ENCODE data around the gene SARNP. TPM values are rescaled to one million over a fixed set of nuclear protein-coding genes. Genes with fewer than 3 reads are reported as not detected.

SARNP gene
- total RNA-seq, 1 donor = 53.6 TPM

- TF ChIP-seq CTCF (IDR thresholded peaks at IDR 0.05; ENCODE audit: extremely low read depth, low read depth, low read length) = no peak
- Histone ChIP-seq H3K79me2 (ENCODE audit: insufficient read depth, low read length) (peaks cover 66% of the 10 kb centered on the region), H2AFZ (ENCODE audit: low read length) (no peak overlapping the region), H3K4me3 (ENCODE audit: insufficient read depth, low read length) (peak overlapping the region; percentile 97), H3K27ac (ENCODE audit: low read depth, low read length) (peak overlapping the region; percentile 96), H3K36me3 (ENCODE audit: insufficient read depth, low read length) (peaks cover 42% of the 10 kb centered on the region), H3K4me2 (ENCODE audit: insufficient read depth, low read length) (peak overlapping the region; percentile 88), H4K20me1 (ENCODE audit: insufficient read depth, low read length) (peaks cover 44% of the 10 kb centered on the region), H3K27me3 (ENCODE audit: insufficient read depth, low read length) (no peaks in the 10 kb centered on the region), H3K4me1 (ENCODE audit: insufficient read depth, low read length) (peaks cover 55% of the 10 kb centered on the region), H3K9me3 (ENCODE audit: low read depth, low read length) (no peaks in the 10 kb centered on the region)
- DNase-seq (ENCODE audit: insufficient read length, low spot score, missing footprints) = no peak
These were observed 89.2 kb downstream of the SARNP start for GRCh38 chr12:55728186-55728938.

- Histone ChIP-seq H3K27ac (ENCODE audit: low read depth, low read length) (peak overlapping the region; percentile 96), H3K36me3 (ENCODE audit: insufficient read depth, low read length) (peaks cover 47% of the 10 kb centered on the region), H3K4me2 (ENCODE audit: insufficient read depth, low read length) (peak overlapping the region; percentile 88), H3K27me3 (ENCODE audit: insufficient read depth, low read length) (no peaks in the 10 kb centered on the region), H2AFZ (ENCODE audit: low read length) (no peak overlapping the region), H3K79me2 (ENCODE audit: insufficient read depth, low read length) (peaks cover 66% of the 10 kb centered on the region), H3K4me3 (ENCODE audit: insufficient read depth, low read length) (peak overlapping the region; percentile 97), H3K4me1 (ENCODE audit: insufficient read depth, low read length) (peaks cover 57% of the 10 kb centered on the region), H4K20me1 (ENCODE audit: insufficient read depth, low read length) (peaks cover 47% of the 10 kb centered on the region), H3K9me3 (ENCODE audit: low read depth, low read length) (no peaks in the 10 kb centered on the region)
- DNase-seq (ENCODE audit: insufficient read length, low spot score, missing footprints) = peak; percentile 94
- TF ChIP-seq CTCF (IDR thresholded peaks at IDR 0.05; ENCODE audit: extremely low read depth, low read depth, low read length) = no peak
These were observed 89.8 kb downstream of the SARNP start for GRCh38 chr12:55727643-55728185.

GRCh38 chr12:55726971-55727370 lies 90.6 kb downstream of the SARNP start:
- Histone ChIP-seq H3K4me3 (ENCODE audit: insufficient read depth, low read length) (peak overlapping the region; percentile 97), H3K27me3 (ENCODE audit: insufficient read depth, low read length) (no peaks in the 10 kb centered on the region), H3K27ac (ENCODE audit: low read depth, low read length) (peak overlapping the region; percentile 96), H3K79me2 (ENCODE audit: insufficient read depth, low read length) (peaks cover 62% of the 10 kb centered on the region), H2AFZ (ENCODE audit: low read length) (no peak overlapping the region), H4K20me1 (ENCODE audit: insufficient read depth, low read length) (peaks cover 44% of the 10 kb centered on the region), H3K9me3 (ENCODE audit: low read depth, low read length) (no peaks in the 10 kb centered on the region), H3K4me1 (ENCODE audit: insufficient read depth, low read length) (peaks cover 58% of the 10 kb centered on the region), H3K4me2 (ENCODE audit: insufficient read depth, low read length) (peak overlapping the region; percentile 88), H3K36me3 (ENCODE audit: insufficient read depth, low read length) (peaks cover 47% of the 10 kb centered on the region)
- no peak for TF ChIP-seq CTCF (IDR thresholded peaks at IDR 0.05; ENCODE audit: extremely low read depth, low read depth, low read length)
- no peak for DNase-seq (ENCODE audit: insufficient read length, low spot score, missing footprints)

GRCh38 chr12:55725556-55725955 lies 92.0 kb downstream of the SARNP start:
- H3K79me2 ChIP-seq (ENCODE audit: insufficient read depth, low read length) = peaks cover 53% of the 10 kb centered on the region
- no peak overlapping the region for H2AFZ ChIP-seq (ENCODE audit: low read length)
- H3K4me3 ChIP-seq (ENCODE audit: insufficient read depth, low read length) = peak overlapping the region; percentile 49
- H4K20me1 ChIP-seq (ENCODE audit: insufficient read depth, low read length) = peaks cover 52% of the 10 kb centered on the region
- TF ChIP-seq CTCF (IDR thresholded peaks at IDR 0.05; ENCODE audit: extremely low read depth, low read depth, low read length) = no peak
- H3K4me1 ChIP-seq (ENCODE audit: insufficient read depth, low read length) = peaks cover 63% of the 10 kb centered on the region
- peak; percentile 2 for DNase-seq (ENCODE audit: insufficient read length, low spot score, missing footprints)
- H3K27me3 ChIP-seq (ENCODE audit: insufficient read depth, low read length) = no peaks in the 10 kb centered on the region
- H3K4me2 ChIP-seq (ENCODE audit: insufficient read depth, low read length) = peak overlapping the region; percentile 88
- peaks cover 47% of the 10 kb centered on the region for H3K36me3 ChIP-seq (ENCODE audit: insufficient read depth, low read length)
- H3K9me3 ChIP-seq (ENCODE audit: low read depth, low read length) = no peaks in the 10 kb centered on the region
- H3K27ac ChIP-seq (ENCODE audit: low read depth, low read length) = no peak overlapping the region
